HG02938 (cell line): Measurements from ENCODE around the gene WIPF2.
"Not testable (repeated sequence)": the region's sequence is repeated elsewhere in the genome, so short reads cannot be mapped to it uniquely, and the experiment has no call there.

Source experiments
- ATAC-seq: cut with Tn5 transposase; IDR thresholded peaks from one replicate; pipeline ENCODE4 v1.9.1; 2021; ENCODE audit warnings: mild to moderate bottlenecking, moderate library complexity; ENCODE audit not compliant: unreplicated experiment

WIPF2 gene

DNA sequence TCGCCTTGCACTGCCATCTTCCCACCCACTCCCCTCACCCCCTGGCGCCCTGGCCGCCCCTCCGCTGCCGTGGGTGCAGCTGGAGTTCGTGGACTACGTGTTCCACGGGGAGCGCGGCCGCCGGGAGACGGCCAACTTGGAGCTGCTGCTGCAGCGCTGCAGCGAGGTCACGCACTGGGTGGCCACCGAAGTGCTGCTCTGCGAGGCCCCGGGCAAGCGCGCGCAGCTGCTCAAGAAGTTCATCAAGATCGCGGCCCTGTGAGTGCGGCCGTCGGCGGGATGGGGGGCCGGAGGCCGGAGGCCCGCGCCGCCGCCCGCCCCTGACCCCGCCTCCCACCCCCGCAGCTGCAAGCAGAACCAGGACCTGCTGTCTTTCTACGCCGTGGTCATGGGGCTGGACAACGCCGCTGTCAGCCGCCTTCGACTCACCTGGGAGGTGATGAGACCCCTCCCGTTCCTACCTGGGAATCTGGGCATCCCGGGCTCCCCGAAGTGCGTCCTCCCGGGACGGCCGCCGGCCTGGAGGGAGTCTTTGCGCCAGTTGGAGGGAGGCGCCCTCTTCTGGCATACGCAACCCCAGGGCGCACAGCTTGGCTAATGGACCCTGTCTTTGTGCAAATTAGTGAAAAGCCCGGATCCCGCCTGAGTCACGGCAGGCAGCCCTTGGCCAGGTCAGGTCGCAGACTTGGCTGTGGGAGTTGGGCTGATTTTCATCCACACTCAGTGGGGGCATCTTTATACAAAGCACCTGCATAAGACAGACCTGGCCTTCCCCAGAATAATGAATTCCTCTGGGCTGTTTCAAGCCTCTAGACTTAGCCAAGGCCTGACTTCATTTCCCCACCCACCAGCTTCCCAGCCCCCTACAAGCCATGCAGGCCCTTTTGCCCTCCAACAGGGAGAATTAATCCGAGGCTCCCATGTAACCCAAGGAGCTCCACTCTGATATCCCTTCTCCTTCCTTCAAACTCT lies 27.6 kb upstream of the WIPF2 start:
- ATAC-seq: peak; percentile 53

GRCh38 chr17:40192961-40193360 lies 26.1 kb upstream of the WIPF2 start:
- ATAC-seq: no peak

DNA sequence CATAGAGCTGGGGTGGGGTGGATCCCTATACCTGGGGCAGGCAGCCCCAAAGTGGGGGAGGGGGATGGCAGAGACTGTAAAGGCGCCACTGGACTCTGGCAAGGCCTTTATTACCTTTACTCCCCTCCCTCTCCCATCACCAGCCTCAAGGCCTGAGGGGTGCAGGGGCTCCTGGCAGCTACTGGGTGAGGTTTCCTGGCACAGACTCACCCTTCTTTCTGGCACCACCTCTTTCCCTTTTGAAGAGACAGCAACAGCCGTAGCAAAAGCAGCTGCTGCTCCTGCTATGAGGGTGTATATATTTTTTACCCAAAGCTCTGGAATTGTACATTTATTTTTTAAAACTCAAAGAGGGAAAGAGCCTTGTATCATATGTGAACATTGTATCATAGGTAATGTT lies 24.3 kb upstream of the WIPF2 start:
- no peak for ATAC-seq

GRCh38 chr17:40197550-40197949 lies 21.6 kb upstream of the WIPF2 start:
- no peak for ATAC-seq

DNA sequence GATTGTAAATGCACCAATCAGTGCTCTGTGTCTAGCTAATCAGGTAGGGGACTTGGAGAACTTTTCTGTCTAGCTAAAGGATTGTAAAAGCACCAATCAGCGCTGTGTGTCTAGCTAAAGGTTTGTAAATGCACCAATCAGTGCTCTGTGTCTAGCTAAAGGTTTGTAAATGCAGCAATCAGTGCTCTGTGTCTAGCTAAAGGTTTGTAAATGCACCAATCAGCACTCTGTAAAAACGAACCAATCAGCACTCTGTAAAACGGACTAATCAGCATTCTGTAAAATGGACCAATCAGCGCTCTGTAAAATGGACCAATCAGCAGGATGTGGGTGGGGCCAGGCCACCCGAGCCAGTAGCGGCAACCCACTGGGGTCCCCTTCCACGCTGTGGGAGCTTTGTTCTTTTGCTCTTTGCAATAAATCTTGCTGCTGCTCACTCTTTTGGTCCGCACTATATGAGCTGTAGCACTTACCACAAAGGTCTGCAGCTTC lies 21.1 kb upstream of the WIPF2 start:
- not testable (repeated sequence) for ATAC-seq

DNA sequence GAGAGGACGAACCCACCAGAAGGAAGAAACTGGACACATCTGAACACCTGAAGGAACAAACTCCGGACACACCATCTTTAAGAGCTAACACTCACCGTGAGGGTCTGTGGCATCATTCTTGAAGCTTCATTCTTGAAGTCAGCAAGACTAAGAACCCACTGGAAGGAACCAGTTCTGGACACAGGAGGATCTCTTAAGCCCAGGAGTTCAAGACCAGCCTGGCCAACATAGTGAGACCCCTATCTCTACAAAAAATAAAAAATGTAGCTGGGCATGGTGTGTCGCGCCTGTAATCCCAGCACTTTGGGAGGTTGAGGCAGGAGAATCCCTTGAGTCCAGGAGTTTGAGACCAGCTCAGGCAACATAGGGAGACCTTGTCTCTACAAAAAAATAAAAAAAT lies 20.5 kb upstream of the WIPF2 start:
- no peak for ATAC-seq

DNA sequence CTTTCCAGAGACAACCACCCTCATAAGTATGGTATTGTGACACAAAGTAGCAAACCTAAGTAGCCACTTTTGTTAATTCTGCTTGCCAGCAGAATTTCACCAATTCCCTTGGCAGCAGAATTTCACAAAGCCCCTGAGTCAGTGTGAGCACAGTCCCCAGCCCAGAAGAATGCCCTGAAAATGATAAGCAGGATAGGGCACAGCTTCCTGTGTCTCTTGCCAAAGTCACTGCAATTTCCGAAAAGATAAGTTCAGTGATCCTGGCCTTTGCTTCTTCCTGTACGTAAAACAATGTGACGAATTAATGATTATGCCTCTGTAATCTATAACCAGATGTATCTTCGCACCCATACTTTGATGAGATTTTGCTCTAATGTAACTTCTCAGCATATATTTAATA lies 16.0 kb upstream of the WIPF2 start:
- no peak for ATAC-seq

DNA sequence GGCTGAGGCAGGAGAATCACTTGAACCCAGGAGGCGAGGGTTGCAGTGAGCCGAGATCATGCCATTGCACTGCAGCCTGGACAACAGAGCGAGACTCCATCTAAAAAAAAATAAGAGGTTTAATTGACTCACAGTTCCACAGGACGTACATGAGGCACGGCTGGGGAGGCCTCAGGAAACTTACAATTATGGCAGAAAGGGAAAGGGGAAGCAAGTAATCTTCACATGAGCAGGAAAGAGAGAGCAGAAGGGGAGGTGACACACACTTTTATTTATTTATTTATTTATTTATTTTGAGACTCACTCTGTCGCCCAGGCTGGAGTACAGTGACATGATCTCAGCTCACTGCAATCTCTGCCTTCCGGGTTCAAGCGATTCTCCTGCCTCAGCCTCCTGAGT lies 12.9 kb upstream of the WIPF2 start:
- not testable (repeated sequence) for ATAC-seq

GRCh38 chr17:40209404-40210093 lies 9.6 kb upstream of the WIPF2 start:
- ATAC-seq: no peak

GRCh38 chr17:40213914-40214313 lies 5.2 kb upstream of the WIPF2 start:
- not testable (repeated sequence) for ATAC-seq

DNA sequence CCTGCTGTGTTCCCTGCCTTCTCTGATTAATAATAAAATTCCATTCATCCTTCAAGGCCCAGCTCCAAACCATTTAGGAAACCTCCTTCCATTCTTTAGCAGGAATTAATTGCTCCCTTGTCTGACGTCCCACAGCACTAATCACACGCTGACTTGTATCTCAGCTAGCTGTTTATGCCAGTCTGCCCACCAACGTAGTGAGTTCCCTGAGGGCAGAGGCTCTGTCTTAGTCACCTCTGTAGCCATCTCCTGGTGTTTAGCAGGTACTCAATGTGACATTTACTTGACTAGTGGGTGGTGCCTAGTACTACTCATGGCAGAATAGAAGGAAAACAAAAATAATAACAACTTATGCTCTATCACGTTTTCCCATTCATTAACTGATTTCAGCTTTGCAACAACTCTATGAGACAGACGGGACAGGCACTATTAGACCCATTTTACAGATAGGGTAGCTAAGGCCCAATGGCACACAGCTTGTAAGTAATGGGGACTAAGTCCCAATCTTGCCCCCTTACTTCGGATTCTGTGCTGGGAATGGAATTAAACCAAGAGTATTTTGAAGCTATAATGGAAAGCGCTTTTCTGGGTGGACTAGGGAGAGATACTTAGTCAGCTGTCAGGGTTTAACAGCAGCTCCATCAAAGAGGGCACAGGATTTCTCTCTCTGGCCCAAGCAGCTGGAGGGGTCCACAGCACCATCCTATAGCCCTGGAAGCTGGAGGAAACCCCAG lies 931 bp upstream of the WIPF2 start:
- no peak for ATAC-seq

DNA sequence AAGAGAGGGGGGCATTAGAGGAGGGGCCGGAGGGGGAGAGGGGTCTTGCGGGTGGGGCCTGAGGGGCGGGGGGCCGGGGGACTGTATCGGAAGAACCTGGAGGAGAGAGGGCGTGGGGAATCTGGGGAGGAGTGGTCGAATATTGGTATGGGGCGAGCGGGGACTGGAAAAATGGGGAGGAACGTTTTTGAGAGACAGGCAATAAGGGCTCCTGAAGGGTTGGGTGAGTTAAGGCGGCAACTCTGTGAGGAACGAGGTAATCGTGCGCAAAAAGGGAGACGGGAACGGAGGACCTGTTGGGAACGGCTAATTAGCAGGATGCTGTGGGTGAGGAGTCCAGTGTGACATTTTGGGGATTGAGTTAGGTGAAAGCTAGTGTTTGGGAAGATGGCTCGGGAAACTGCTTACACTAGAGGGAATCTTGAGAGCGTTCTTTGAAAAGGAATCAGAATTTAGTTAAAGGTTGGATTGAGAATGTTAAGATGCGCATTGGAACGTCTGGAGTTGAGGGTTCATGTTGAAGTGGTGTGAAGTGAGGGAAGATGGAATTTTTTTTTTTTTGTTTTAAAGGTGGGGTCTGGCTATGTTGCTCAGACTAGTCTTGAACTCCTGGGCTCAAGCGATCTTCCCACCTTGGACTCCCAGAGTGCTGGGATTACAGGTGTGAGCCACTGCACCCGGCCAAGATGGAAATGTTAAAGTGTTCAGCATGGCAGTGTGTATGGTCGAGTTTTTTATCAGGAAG lies 662 bp downstream of the WIPF2 start:
- peak; percentile 6 for ATAC-seq

DNA sequence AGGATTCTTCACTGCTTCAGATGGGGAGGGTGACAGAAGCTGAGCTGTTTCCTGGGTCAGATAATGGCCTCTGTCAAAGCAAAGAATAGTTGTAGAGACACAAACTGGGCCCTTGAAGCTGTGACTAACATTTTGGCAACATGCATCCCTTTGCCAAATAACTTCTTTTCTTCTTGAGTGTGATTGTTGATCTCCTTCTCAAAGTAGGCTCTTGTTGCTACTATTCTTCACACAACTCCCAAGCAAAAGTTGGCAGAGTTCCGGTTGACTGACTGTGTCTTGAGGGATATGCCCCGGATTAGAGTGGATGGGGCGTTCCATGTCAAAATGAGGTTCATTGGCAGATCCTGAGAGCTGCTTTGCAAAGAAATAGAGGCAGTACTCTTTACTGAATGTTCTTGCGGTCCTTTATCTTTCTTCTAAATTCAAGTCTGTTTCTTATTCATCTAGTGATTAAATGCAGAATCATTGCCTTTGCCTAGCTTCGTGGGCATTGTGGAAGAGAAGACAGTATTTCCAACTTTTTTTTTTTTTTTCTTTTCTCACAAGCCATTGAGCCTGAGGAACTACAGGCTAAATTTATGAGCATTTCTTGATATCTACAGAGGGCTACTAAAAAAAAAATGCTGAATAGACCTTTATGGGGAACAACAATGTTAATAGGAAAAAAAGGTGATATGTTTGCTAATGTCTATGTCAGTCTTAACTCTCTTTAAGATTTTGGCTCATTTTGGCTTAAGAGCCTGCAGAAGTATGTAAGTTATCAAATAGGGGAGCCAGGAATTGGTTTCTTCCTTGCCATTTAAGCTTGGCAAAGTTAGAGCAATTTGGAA lies 5.8 kb downstream of the WIPF2 start:
- ATAC-seq: no peak

- ATAC-seq: not testable (repeated sequence)
Observed at GRCh38 chr17:40229146-40229545, 10.0 kb downstream of the WIPF2 start.

GRCh38 chr17:40230670-40231069 lies 11.6 kb downstream of the WIPF2 start:
- no peak for ATAC-seq

DNA sequence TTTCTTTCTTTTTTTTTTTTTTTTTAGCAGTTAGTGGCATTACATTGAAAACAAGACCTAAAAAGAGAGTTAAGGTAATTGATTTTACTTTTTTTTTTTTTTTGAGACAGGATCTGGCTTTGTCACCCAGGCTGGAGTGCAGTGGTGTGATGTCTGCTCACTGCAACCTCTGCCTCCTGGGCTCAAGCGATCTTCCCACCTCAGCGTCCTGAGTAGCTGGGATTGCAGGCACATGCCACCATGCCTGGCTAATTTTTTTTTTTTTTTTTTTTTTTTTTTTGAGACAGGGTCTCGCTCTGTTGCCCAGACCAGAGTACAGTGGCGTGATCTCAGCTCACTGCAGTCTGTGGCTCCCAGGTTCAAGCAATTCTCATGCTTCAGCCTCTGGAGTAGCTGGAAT lies 12.8 kb downstream of the WIPF2 start:
- ATAC-seq: not testable (repeated sequence)

GRCh38 chr17:40241252-40241834 lies 22.2 kb downstream of the WIPF2 start:
- no peak for ATAC-seq

- no peak for ATAC-seq
Observed at GRCh38 chr17:40242774-40243173, 23.7 kb downstream of the WIPF2 start.

DNA sequence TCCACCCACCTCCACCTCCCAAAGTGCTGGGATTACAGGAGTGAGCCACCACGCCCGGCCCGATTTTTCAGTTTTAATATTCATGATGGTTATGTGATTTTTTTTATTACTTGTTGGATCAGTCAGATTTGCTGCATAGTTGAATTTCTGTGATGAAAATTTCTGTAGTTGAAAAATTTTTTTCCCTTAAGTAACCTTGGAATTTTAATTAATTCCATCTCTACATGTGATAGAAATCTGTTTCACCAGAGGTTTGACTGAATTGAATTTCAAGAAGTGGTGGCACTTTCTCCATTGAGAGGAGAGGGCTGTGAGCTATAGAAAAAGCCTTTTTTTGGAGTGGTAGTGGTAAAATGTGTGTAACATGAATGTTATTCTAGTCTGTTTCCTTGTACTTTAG lies 24.7 kb downstream of the WIPF2 start:
- no peak for ATAC-seq
